ENCODE measurements around the gene RPTOR. TPM values are rescaled to one million over a fixed set of nuclear protein-coding genes. Genes with fewer than 3 reads are reported as not detected.

The RPTOR gene
- total and polyA plus RNA-seq, 2 donors (not counting 1 experiment from before 2014, with no cell fraction given), result 6.7 to 22.8 TPM

DNA sequence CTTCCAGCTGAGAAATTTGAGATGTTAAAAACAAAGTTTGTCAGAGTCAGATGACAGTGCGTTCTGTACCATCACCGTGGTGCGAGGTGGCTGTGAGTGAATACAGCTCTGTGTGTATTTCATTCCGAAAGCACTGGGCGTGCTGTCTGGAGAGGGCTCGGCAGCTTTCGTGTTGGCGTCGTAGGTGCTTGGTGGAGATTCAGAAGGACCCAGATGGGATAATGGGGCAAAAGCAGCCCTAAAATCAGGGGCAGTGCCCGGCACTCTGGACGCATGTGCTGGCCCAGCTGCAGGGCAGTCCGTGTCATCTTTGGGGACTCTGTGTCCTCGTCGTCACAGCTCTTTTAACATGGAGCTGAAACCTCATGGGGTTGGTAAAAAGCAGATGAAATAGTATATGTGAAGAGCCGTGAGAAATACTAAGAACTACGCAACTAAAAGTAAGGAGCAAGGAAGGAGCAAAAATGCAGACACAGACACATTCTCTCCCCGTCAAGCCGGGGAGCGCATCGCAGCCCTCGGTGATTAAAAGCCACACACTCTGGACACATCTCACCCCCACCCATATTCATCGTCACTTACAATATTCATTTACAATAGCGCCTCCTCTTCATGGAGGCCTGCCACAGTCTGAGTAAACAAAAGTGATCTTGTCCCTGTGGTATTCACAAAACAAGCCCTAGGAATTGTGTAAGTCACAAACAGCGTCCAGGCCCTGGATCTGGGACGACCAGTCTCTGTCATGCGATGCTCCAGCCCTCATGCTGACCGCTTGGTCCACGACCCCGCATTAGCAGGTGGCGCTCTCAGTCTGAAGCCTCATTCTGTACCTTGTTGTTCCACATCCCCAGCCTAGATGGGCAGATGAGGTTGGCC is 206.7 kb downstream of the RPTOR start:
- Histone ChIP-seq H3K9me3 (ENCODE audit: control insufficient read depth, insufficient read depth, low read depth, low read length) (no peaks in the 10 kb centered on the region), H4K20me1 (ENCODE audit: control insufficient read depth, extremely low read depth, insufficient read depth, low read length) (no peaks in the 10 kb centered on the region), H3K27ac (ENCODE audit: insufficient read depth, low read length) (peak overlapping the region; percentile 70), H3K9ac (ENCODE audit: insufficient read depth, low read length) (peak overlapping the region; percentile 17), H3K79me2 (ENCODE audit: control insufficient read depth, insufficient read depth, low read length) (no peaks in the 10 kb centered on the region), H3K4me1 (ENCODE audit: control insufficient read depth, extremely low read depth, insufficient read depth, low read length) (peaks cover 9% of the 10 kb centered on the region), H3K4me3 (replicated peaks in 1 of 4; ENCODE audit: control extremely low read depth in 1 of 4, insufficient read depth in 1 of 4, low read depth in 3 of 4, low read length in 4 of 4) (peak overlapping the region in 1 of 4 experiments; percentile 20), H3K27me3 (ENCODE audit: control insufficient read depth, insufficient read depth, low read length) (no peaks in the 10 kb centered on the region), H3K36me3 (ENCODE audit: control insufficient read depth, insufficient read depth, low read length) (no peaks in the 10 kb centered on the region), H2AFZ (ENCODE audit: low read length) (no peak overlapping the region), H3K4me2 (ENCODE audit: extremely low read depth, insufficient read depth, low read length) (peak overlapping the region; percentile 33)
- DNase-seq (ENCODE audit: low read depth in 2 of 2), result peak in 1 of 2 donors; percentile 65
- TF ChIP-seq, protein P1, sequence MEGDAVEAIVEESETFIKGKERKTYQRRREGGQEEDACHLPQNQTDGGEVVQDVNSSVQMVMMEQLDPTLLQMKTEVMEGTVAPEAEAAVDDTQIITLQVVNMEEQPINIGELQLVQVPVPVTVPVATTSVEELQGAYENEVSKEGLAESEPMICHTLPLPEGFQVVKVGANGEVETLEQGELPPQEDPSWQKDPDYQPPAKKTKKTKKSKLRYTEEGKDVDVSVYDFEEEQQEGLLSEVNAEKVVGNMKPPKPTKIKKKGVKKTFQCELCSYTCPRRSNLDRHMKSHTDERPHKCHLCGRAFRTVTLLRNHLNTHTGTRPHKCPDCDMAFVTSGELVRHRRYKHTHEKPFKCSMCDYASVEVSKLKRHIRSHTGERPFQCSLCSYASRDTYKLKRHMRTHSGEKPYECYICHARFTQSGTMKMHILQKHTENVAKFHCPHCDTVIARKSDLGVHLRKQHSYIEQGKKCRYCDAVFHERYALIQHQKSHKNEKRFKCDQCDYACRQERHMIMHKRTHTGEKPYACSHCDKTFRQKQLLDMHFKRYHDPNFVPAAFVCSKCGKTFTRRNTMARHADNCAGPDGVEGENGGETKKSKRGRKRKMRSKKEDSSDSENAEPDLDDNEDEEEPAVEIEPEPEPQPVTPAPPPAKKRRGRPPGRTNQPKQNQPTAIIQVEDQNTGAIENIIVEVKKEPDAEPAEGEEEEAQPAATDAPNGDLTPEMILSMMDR (conservative IDR thresholded peaks at IDR 0.05 in 1 of 2, IDR thresholded peaks at IDR 0.05 in 1 of 2; ENCODE audit: low read depth in 1 of 2, low read length in 2 of 2), result no peak
- TF ChIP-seq EZH2 (IDR thresholded peaks at IDR 0.05; ENCODE audit: low read length, missing control alignments), result no peak

DNA sequence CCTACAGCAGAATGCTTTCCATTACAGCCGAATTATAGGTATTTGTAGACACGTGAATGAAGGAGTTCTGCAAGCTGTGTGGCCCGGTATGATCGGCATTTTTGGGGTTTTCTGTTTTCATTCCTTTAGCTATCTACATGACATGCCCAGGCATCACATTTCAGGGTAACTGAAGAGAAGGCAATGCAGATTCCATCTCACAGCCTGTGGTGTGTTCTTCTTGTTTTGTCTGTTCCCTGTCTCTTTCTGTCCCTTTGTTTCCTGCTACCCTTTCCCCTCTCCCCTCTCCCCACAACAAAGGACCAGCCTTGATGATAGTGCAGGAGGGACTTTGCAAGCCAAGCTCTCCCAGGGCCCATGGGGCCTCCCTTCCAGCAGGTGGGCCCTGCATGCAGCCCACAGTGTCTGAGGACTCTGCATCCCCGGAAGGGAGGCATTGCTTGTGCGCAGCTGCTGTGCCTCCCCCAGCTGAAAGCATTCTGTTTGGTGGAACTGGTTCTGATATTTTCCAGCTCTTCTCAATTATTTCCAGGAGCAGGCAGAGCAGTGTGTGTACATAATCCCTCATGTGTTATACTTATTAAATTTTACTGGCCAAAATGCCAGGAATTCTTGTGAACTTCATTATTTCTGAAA is 207.4 kb downstream of the RPTOR start:
- H3K36me3 ChIP-seq (ENCODE audit: control insufficient read depth, insufficient read depth, low read length), result no peaks in the 10 kb centered on the region
- no peak for TF ChIP-seq EZH2 (IDR thresholded peaks at IDR 0.05; ENCODE audit: low read length, missing control alignments)
- TF ChIP-seq, protein P1 (conservative IDR thresholded peaks at IDR 0.05 in 1 of 2, IDR thresholded peaks at IDR 0.05 in 1 of 2; ENCODE audit: low read depth in 1 of 2, low read length in 2 of 2), result no peak
- H3K9ac ChIP-seq (ENCODE audit: insufficient read depth, low read length), result no peak overlapping the region
- no peak overlapping the region for H2AFZ ChIP-seq (ENCODE audit: low read length)
- peaks cover 9% of the 10 kb centered on the region for H3K4me1 ChIP-seq (ENCODE audit: control insufficient read depth, extremely low read depth, insufficient read depth, low read length)
- H3K27me3 ChIP-seq (ENCODE audit: control insufficient read depth, insufficient read depth, low read length), result no peaks in the 10 kb centered on the region
- no peak overlapping the region for H3K4me2 ChIP-seq (ENCODE audit: extremely low read depth, insufficient read depth, low read length)
- DNase-seq (ENCODE audit: low read depth in 2 of 2), result peak in 1 of 2 donors; percentile 59
- no peaks in the 10 kb centered on the region for H3K79me2 ChIP-seq (ENCODE audit: control insufficient read depth, insufficient read depth, low read length)
- H3K9me3 ChIP-seq (ENCODE audit: control insufficient read depth, insufficient read depth, low read depth, low read length), result no peaks in the 10 kb centered on the region
- no peak overlapping the region for H3K4me3 ChIP-seq (replicated peaks in 1 of 4; ENCODE audit: control extremely low read depth in 1 of 4, insufficient read depth in 1 of 4, low read depth in 3 of 4, low read length in 4 of 4)
- peak overlapping the region; percentile 70 for H3K27ac ChIP-seq (ENCODE audit: insufficient read depth, low read length)
- no peaks in the 10 kb centered on the region for H4K20me1 ChIP-seq (ENCODE audit: control insufficient read depth, extremely low read depth, insufficient read depth, low read length)

DNA sequence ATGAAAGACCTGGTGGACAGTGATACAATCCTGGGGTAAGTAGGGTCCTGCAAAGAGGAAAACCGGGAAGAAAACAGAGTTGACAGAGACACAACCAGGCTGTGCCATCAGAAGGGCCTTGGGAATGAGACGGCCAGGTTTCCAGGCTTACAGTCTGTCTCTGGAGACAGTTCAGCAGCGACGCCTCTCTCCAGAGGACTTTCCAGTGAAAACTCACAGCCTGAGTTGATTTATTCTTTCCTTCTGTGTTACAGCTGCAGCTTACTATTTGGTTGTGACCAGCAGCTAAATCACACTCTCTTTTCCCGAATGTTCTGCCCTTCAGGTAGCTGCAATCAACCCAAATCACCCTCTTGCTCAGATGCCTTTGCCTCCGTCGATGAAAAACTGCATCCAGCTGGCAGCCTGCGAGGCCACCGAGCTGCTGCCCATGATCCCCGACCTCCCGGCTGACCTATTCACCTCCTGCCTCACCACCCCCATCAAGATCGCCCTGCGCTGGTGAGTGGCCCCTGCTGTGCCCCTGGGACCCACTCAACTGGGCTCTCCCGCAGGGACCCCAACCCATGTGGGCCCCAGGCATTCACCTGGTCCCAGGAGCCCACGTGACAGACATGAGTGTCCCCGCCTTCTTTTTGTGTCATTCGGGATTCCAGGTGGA is 209.2 kb downstream of the RPTOR start:
- H3K4me3 ChIP-seq (replicated peaks in 1 of 4; ENCODE audit: control extremely low read depth in 1 of 4, insufficient read depth in 1 of 4, low read depth in 3 of 4, low read length in 4 of 4), result no peak overlapping the region
- H3K27ac ChIP-seq (ENCODE audit: insufficient read depth, low read length), result no peak overlapping the region
- no peaks in the 10 kb centered on the region for H3K9me3 ChIP-seq (ENCODE audit: control insufficient read depth, insufficient read depth, low read depth, low read length)
- TF ChIP-seq, protein P1 (conservative IDR thresholded peaks at IDR 0.05 in 1 of 2, IDR thresholded peaks at IDR 0.05 in 1 of 2; ENCODE audit: low read depth in 1 of 2, low read length in 2 of 2), result no peak
- TF ChIP-seq EZH2 (IDR thresholded peaks at IDR 0.05; ENCODE audit: low read length, missing control alignments), result no peak
- no peak overlapping the region for H2AFZ ChIP-seq (ENCODE audit: low read length)
- H3K4me2 ChIP-seq (ENCODE audit: extremely low read depth, insufficient read depth, low read length), result no peak overlapping the region
- H3K79me2 ChIP-seq (ENCODE audit: control insufficient read depth, insufficient read depth, low read length), result no peaks in the 10 kb centered on the region
- peaks cover 9% of the 10 kb centered on the region for H3K4me1 ChIP-seq (ENCODE audit: control insufficient read depth, extremely low read depth, insufficient read depth, low read length)
- DNase-seq (ENCODE audit: low read depth in 2 of 2), result no peak
- H3K9ac ChIP-seq (ENCODE audit: insufficient read depth, low read length), result no peak overlapping the region
- no peaks in the 10 kb centered on the region for H3K27me3 ChIP-seq (ENCODE audit: control insufficient read depth, insufficient read depth, low read length)
- H3K36me3 ChIP-seq (ENCODE audit: control insufficient read depth, insufficient read depth, low read length), result no peaks in the 10 kb centered on the region
- H4K20me1 ChIP-seq (ENCODE audit: control insufficient read depth, extremely low read depth, insufficient read depth, low read length), result no peaks in the 10 kb centered on the region
